GM12878 (cell line): ENCODE data around the gene EHBP1L1. TPM values are rescaled to one million over a fixed set of nuclear protein-coding genes. Genes with fewer than 3 reads are reported as not detected.

Experiments
- BACH1 ChIP-seq: fragments of 450-650 bp; IDR thresholded peaks from 2 replicates; pipeline ENCODE4 v1.6.1; 2017; ENCODE audit warnings: mild to moderate bottlenecking, borderline replicate concordance
- BHLHE40 ChIP-seq, 2 experiments: fragments of 450-650 bp in 1 of 2; IDR thresholded peaks; 2 replicates each; pipeline ENCODE4 v1.6.1; 2011 to 2017; ENCODE audit warnings: low read depth in 2 of 2, borderline replicate concordance in 1 of 2, improper control_type of control experiment in 1 of 2, low read length in 1 of 2, mild to moderate bottlenecking in 1 of 2
- GABPA ChIP-seq: IDR thresholded peaks from 2 replicates; pipeline ENCODE4 v1.6.1; 2014; ENCODE audit warnings: antibody characterized with exemption, low read depth, mild to moderate bottlenecking, inconsistent platforms
- RELA ChIP-seq: fragments of 450-650 bp; IDR thresholded peaks from 2 replicates; pipeline ENCODE4 v1.8.0; 2014; ENCODE audit warnings: borderline replicate concordance; ENCODE audit not compliant: partially characterized antibody
- SIN3A ChIP-seq: IDR thresholded peaks from 2 replicates; pipeline ENCODE4 v1.6.1; 2012; ENCODE audit warnings: low read depth, low read length, improper control_type of control experiment
- SKIL ChIP-seq: fragments of 450-650 bp; IDR thresholded peaks from 2 replicates; pipeline ENCODE4 v1.6.1; 2017; ENCODE audit warnings: mild to moderate bottlenecking, low read depth, inconsistent platforms; ENCODE audit not compliant: poor library complexity, severe bottlenecking
- SMC3 ChIP-seq: IDR thresholded peaks from 2 replicates; pipeline ENCODE4 v1.6.1; 2011; ENCODE audit warnings: low read length, improper control_type of control experiment, borderline replicate concordance
- SREBF1 ChIP-seq: IDR thresholded peaks from 2 replicates; pipeline ENCODE4 v1.6.1; 2012; ENCODE audit warnings: mild to moderate bottlenecking, low read length
- TAF1 ChIP-seq: IDR thresholded peaks from 2 replicates; pipeline ENCODE4 v1.6.1; 2011; ENCODE audit warnings: mild to moderate bottlenecking, low read depth, low read length, borderline replicate concordance
- TCF7 ChIP-seq: IDR thresholded peaks from 2 replicates; pipeline ENCODE4 v1.6.1; 2014; ENCODE audit warnings: antibody characterized with exemption, borderline replicate concordance
- WRNIP1 ChIP-seq: IDR thresholded peaks from 2 replicates; pipeline ENCODE4 v1.6.1; 2011; ENCODE audit warnings: low read depth, low read length, improper control_type of control experiment, borderline replicate concordance
- YBX1 ChIP-seq: fragments of 450-650 bp; IDR thresholded peaks from 2 replicates; pipeline ENCODE4 v1.6.1; 2016; ENCODE audit warnings: antibody characterized with exemption
- ZNF622 ChIP-seq: fragments of 450-650 bp; IDR thresholded peaks from 2 replicates; pipeline ENCODE4 v1.6.1; 2017; ENCODE audit warnings: mild to moderate bottlenecking, inconsistent platforms
- ZSCAN29 ChIP-seq: fragments of 450-650 bp; IDR thresholded peaks from 2 replicates; pipeline ENCODE4 v1.6.1; 2017; ENCODE audit warnings: mild to moderate bottlenecking, moderate library complexity
- polyA plus RNA-seq, 11 experiments: library from polyadenylated mRNA; depleted of rRNA in 4 of 11; unstranded in 6 of 11; stranded (reverse) in 5 of 11; fragments of >200 nt; fragmentation: Nextera tagmentation in 4 of 11; fragmentation: Illumina TruSeq in 1 of 11; extraction: Ambion mirVana in 4 of 11; extraction: Trizol in 1 of 11; gene quantifications; 1 replicate in 1 of 11; 2 replicates in 10 of 11; pipeline versions ENCODE4 v1.2.1 to v1.2.3, GENCODE V29; 2011 to 2016; ENCODE audit warnings: inconsistent platforms in 2 of 11, missing spikeins in 2 of 11, low read depth in 1 of 11
- total RNA-seq, 4 experiments: library from RNA; depleted of rRNA in 3 of 4; stranded (reverse); fragments of >200 nt in 3 of 4; fragmentation: Illumina TruSeq in 1 of 4; extraction: Trizol in 1 of 4; gene quantifications; 2 replicates each; pipeline versions ENCODE4 v1.2.1 to v1.2.3, GENCODE V29; 2013 to 2021
- TF ChIP-seq, protein P1 (sequence below): fragments of 450-650 bp; IDR thresholded peaks from 2 replicates; pipeline ENCODE4 v1.6.1; 2017; ENCODE audit warnings: mild to moderate bottlenecking
- TF ChIP-seq, protein P2 (sequence below): fragments of 450-650 bp; conservative IDR thresholded peaks from 2 replicates; pipeline ENCODE4 v1.6.1; 2017; ENCODE audit warnings: mild to moderate bottlenecking, moderate library complexity
- TF ChIP-seq, protein P3 (sequence below): fragments of 450-650 bp; IDR thresholded peaks from 2 replicates; pipeline ENCODE4 v1.6.1; 2014; ENCODE audit warnings: mild to moderate bottlenecking
- TF ChIP-seq, protein P4 (sequence below): fragments of 450-650 bp; IDR thresholded peaks from 2 replicates; pipeline ENCODE4 v1.6.1; 2017; ENCODE audit warnings: antibody characterized with exemption, mild to moderate bottlenecking, moderate library complexity

EHBP1L1 gene
- total and polyA plus RNA-seq, 10 of the 15 experiments (the other 5 are each of a cell fraction or from before 2014, with no cell fraction given) = 0.06 to 99.4 (median 32.7) TPM

DNA sequence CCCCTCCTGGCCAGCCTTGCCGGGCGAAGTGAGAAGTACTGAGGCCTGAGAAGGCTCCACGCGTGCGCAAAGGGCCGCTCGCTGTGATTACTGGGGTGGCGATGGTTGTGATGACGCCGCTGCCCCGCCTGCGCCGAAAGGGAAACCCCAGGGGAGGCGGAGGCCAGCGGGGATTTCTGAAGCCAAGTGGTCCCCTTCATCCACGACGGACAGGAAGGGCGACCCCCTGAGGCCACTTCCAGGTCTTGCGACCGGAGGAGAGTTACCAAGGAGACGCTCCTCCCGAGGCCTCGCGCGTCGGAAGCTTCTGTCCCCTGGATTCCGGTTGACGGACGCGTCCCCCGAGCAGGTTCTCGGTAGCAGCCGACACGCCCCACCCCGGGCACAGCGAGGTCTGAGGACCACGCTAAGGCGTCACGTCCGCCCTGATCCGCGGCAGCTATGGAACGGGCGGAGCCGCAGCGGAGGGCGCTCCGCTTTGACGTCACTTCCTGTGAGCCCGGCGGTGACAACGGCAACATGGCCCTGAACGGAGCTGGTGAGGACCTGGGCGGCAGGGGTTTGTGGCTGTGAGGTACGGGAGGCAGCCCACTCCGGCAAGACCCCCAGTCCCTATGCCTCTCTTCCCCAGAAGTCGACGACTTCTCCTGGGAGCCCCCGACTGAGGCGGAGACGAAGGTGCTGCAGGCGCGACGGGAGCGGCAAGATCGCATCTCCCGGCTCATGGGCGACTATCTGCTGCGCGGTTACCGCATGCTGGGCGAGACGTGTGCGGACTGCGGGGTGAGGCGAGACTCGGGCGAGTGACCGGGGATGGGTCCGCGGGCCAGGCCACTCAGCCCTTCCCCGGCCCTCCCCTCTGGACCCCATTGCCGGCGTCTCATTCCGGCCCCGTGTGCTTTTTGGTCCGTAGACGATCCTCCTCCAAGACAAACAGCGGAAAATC lies 5.6 kb upstream of the EHBP1L1 start, which contains the start of gene ZNRD2 (continued):
- TF ChIP-seq SKIL (peak; percentile 64), WRNIP1 (no peak; the same call in none of the 2 replicates), ZSCAN29 (no peak), SIN3A (peak; percentile 91), SMC3 (peak; percentile 66), YBX1 (no peak), ZNF622 (no peak), TCF7 (no peak), RELA (no peak), GABPA (no peak), BHLHE40 (IDR thresholded peaks at IDR 0.05; ENCODE audit: borderline replicate concordance in 1 of 2, low read depth in 2 of 2, low read length in 1 of 2) (peak; percentile 65 to 66; a peak in 3 of 4 replicates), BACH1 (no peak), TAF1 (peak; percentile 81), SREBF1 (0 out of 2 replicates have a peak, but pooled peaks have one; percentile 37)
- TF ChIP-seq, protein P1, sequence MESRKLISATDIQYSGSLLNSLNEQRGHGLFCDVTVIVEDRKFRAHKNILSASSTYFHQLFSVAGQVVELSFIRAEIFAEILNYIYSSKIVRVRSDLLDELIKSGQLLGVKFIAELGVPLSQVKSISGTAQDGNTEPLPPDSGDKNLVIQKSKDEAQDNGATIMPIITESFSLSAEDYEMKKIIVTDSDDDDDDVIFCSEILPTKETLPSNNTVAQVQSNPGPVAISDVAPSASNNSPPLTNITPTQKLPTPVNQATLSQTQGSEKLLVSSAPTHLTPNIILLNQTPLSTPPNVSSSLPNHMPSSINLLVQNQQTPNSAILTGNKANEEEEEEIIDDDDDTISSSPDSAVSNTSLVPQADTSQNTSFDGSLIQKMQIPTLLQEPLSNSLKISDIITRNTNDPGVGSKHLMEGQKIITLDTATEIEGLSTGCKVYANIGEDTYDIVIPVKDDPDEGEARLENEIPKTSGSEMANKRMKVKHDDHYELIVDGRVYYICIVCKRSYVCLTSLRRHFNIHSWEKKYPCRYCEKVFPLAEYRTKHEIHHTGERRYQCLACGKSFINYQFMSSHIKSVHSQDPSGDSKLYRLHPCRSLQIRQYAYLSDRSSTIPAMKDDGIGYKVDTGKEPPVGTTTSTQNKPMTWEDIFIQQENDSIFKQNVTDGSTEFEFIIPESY = no peak
- TF ChIP-seq, protein P2, sequence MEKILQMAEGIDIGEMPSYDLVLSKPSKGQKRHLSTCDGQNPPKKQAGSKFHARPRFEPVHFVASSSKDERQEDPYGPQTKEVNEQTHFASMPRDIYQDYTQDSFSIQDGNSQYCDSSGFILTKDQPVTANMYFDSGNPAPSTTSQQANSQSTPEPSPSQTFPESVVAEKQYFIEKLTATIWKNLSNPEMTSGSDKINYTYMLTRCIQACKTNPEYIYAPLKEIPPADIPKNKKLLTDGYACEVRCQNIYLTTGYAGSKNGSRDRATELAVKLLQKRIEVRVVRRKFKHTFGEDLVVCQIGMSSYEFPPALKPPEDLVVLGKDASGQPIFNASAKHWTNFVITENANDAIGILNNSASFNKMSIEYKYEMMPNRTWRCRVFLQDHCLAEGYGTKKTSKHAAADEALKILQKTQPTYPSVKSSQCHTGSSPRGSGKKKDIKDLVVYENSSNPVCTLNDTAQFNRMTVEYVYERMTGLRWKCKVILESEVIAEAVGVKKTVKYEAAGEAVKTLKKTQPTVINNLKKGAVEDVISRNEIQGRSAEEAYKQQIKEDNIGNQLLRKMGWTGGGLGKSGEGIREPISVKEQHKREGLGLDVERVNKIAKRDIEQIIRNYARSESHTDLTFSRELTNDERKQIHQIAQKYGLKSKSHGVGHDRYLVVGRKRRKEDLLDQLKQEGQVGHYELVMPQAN = peak; percentile 76; the same call in 1 of the 2 replicates
- TF ChIP-seq, protein P3, sequence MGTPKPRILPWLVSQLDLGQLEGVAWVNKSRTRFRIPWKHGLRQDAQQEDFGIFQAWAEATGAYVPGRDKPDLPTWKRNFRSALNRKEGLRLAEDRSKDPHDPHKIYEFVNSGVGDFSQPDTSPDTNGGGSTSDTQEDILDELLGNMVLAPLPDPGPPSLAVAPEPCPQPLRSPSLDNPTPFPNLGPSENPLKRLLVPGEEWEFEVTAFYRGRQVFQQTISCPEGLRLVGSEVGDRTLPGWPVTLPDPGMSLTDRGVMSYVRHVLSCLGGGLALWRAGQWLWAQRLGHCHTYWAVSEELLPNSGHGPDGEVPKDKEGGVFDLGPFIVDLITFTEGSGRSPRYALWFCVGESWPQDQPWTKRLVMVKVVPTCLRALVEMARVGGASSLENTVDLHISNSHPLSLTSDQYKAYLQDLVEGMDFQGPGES = peak; percentile 49; the same call in 1 of the 2 replicates
- TF ChIP-seq, protein P4, sequence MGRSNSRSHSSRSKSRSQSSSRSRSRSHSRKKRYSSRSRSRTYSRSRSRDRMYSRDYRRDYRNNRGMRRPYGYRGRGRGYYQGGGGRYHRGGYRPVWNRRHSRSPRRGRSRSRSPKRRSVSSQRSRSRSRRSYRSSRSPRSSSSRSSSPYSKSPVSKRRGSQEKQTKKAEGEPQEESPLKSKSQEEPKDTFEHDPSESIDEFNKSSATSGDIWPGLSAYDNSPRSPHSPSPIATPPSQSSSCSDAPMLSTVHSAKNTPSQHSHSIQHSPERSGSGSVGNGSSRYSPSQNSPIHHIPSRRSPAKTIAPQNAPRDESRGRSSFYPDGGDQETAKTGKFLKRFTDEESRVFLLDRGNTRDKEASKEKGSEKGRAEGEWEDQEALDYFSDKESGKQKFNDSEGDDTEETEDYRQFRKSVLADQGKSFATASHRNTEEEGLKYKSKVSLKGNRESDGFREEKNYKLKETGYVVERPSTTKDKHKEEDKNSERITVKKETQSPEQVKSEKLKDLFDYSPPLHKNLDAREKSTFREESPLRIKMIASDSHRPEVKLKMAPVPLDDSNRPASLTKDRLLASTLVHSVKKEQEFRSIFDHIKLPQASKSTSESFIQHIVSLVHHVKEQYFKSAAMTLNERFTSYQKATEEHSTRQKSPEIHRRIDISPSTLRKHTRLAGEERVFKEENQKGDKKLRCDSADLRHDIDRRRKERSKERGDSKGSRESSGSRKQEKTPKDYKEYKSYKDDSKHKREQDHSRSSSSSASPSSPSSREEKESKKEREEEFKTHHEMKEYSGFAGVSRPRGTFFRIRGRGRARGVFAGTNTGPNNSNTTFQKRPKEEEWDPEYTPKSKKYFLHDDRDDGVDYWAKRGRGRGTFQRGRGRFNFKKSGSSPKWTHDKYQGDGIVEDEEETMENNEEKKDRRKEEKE = no peak
